HEK293 (cell line): ENCODE data around the gene ELOVL1.

Experiments used
- CTCF ChIA-PET: fragments of 350-600 bp; formaldehyde crosslinking; extraction: SDS; loops from one replicate; lab custom pipeline; 2021; ENCODE audit warnings: antibody characterized with exemption; lab: Yijun Ruan, JAX
- POLR2A ChIA-PET: fragments of 300-600 bp; formaldehyde crosslinking; extraction: SDS; loops from one replicate; lab custom pipeline; 2020; ENCODE audit warnings: antibody characterized with exemption, inconsistent platforms; lab: Yijun Ruan, JAX
- H3K27ac ChIP-seq: fragments of 200-500 bp; sonication (Bioruptor generic); 2 replicates; pipeline ENCODE4 v1.5.1; 2014; ENCODE audit warnings: low read depth, low read length, control low read depth, inconsistent platforms; ENCODE audit errors: extremely low read depth
- H3K36me3 ChIP-seq, 2 experiments: fragments of 200-500 bp in 1 of 2; sonication (Bioruptor generic) in 1 of 2; 1 replicate in 1 of 2; 2 replicates in 1 of 2; pipeline ENCODE4 v1.5.1; 2014 to 2017; ENCODE audit warnings: inconsistent platforms in 2 of 2, low read length in 2 of 2; ENCODE audit not compliant: control insufficient read depth in 2 of 2, insufficient read depth in 1 of 2
- H3K4me1 ChIP-seq: fragments of 200-500 bp; sonication (Bioruptor generic); 2 replicates; pipeline ENCODE4 v1.5.1; 2014; ENCODE audit warnings: mild to moderate bottlenecking, low read length, inconsistent platforms; ENCODE audit not compliant: control insufficient read depth, insufficient read depth
- H3K4me3 ChIP-seq: 2 replicates; pipeline ENCODE4 v1.5.1; 2011; ENCODE audit warnings: low read depth, mild to moderate bottlenecking, control low read depth, low read length, moderate library complexity
- H3K9me3 ChIP-seq: fragments of 200-500 bp; sonication (Bioruptor generic); 2 replicates; pipeline ENCODE4 v1.5.1; 2014; ENCODE audit warnings: low read depth, low read length, inconsistent platforms; ENCODE audit not compliant: control insufficient read depth, insufficient read depth
- GLI2 ChIP-seq: fragments of 450-650 bp; formaldehyde crosslinking; IDR thresholded peaks from 2 replicates; pipeline ENCODE4; 2017; ENCODE audit warnings: missing biosample characterization, missing genetic modification characterization, low read depth, borderline replicate concordance
- MYNN ChIP-seq: fragments of 450-650 bp; formaldehyde crosslinking; IDR thresholded peaks from 2 replicates; pipeline ENCODE4 v1.5.1; 2016; ENCODE audit warnings: missing biosample characterization, missing genetic modification characterization, borderline replicate concordance
- MZF1 ChIP-seq: fragments of 450-650 bp; formaldehyde crosslinking; IDR thresholded peaks from 2 replicates; pipeline ENCODE4 v1.5.1; 2017; ENCODE audit warnings: missing biosample characterization, missing genetic modification characterization, borderline replicate concordance
- OSR2 ChIP-seq: fragments of 450-650 bp; formaldehyde crosslinking; IDR thresholded peaks from 2 replicates; pipeline ENCODE4 v1.5.1; 2016; ENCODE audit warnings: missing biosample characterization, missing genetic modification characterization
- TCF7L2 ChIP-seq: IDR thresholded peaks from 2 replicates; pipeline ENCODE4 v1.6.1; 2011; ENCODE audit warnings: low read depth, mild to moderate bottlenecking, inconsistent platforms, low read length, moderate library complexity, borderline replicate concordance
- ZBTB17 ChIP-seq: fragments of 450-650 bp; formaldehyde crosslinking; IDR thresholded peaks from 2 replicates; pipeline ENCODE4 v1.5.1; 2016; ENCODE audit warnings: missing biosample characterization, missing genetic modification characterization
- ZBTB21 ChIP-seq: fragments of 450-650 bp; formaldehyde crosslinking; IDR thresholded peaks from 2 replicates; pipeline ENCODE4 v1.5.1; 2017; ENCODE audit warnings: missing biosample characterization, missing genetic modification characterization
- ZBTB7A ChIP-seq: fragments of 450-650 bp; formaldehyde crosslinking; IDR thresholded peaks from 2 replicates; pipeline ENCODE4 v1.5.1; 2016; ENCODE audit warnings: low read depth, missing biosample characterization, missing genetic modification characterization
- ZFHX2 ChIP-seq: fragments of 450-650 bp; formaldehyde crosslinking; conservative IDR thresholded peaks from 2 replicates; pipeline ENCODE4 v1.5.1; 2016; ENCODE audit warnings: missing biosample characterization, missing genetic modification characterization
- ZFP37 ChIP-seq: fragments of 450-650 bp; formaldehyde crosslinking; IDR thresholded peaks from 2 replicates; pipeline ENCODE4 v1.5.1; 2016; ENCODE audit warnings: missing biosample characterization, missing genetic modification characterization
- ZNF19 ChIP-seq: fragments of 450-650 bp; formaldehyde crosslinking; IDR thresholded peaks from 2 replicates; pipeline ENCODE4; 2016; ENCODE audit warnings: missing biosample characterization, missing genetic modification characterization, low read depth
- ZNF223 ChIP-seq: fragments of 450-650 bp; formaldehyde crosslinking; IDR thresholded peaks from 2 replicates; pipeline ENCODE4 v1.5.1; 2016; ENCODE audit warnings: missing biosample characterization, missing genetic modification characterization
- ZNF302 ChIP-seq: fragments of 450-650 bp; formaldehyde crosslinking; IDR thresholded peaks from 2 replicates; pipeline ENCODE4 v1.5.1; 2016; ENCODE audit warnings: missing biosample characterization, missing genetic modification characterization, low read depth
- ZNF423 ChIP-seq: fragments of 450-650 bp; formaldehyde crosslinking; IDR thresholded peaks from 2 replicates; pipeline ENCODE4 v1.5.1; 2016; ENCODE audit warnings: missing biosample characterization, missing genetic modification characterization
- ZNF426 ChIP-seq: fragments of 450-650 bp; formaldehyde crosslinking; IDR thresholded peaks from 2 replicates; pipeline ENCODE4 v1.5.1; 2017; ENCODE audit warnings: missing biosample characterization, missing genetic modification characterization, mild to moderate bottlenecking, inconsistent platforms, moderate library complexity
- ZNF473 ChIP-seq: fragments of 450-650 bp; formaldehyde crosslinking; IDR thresholded peaks from 2 replicates; pipeline ENCODE4 v1.5.1; 2017; ENCODE audit warnings: missing biosample characterization, missing genetic modification characterization
- ZNF510 ChIP-seq: fragments of 450-650 bp; formaldehyde crosslinking; IDR thresholded peaks from 2 replicates; pipeline ENCODE4 v1.5.1; 2018; ENCODE audit warnings: mild to moderate bottlenecking, missing genetic modification characterization, missing biosample characterization; ENCODE audit not compliant: insufficient replicate concordance
- ZNF514 ChIP-seq: fragments of 450-650 bp; formaldehyde crosslinking; IDR thresholded peaks from 2 replicates; pipeline ENCODE4 v1.5.1; 2016; ENCODE audit warnings: missing biosample characterization, missing genetic modification characterization
- ZNF600 ChIP-seq: fragments of 450-650 bp; formaldehyde crosslinking; IDR thresholded peaks from 2 replicates; pipeline ENCODE4 v1.5.1; 2016; ENCODE audit warnings: missing biosample characterization, missing genetic modification characterization
- ZNF623 ChIP-seq: fragments of 450-650 bp; formaldehyde crosslinking; IDR thresholded peaks from 2 replicates; pipeline ENCODE4 v1.5.1; 2016; ENCODE audit warnings: missing biosample characterization, missing genetic modification characterization
- ZNF626 ChIP-seq: fragments of 450-650 bp; sonication (Bioruptor Pico); formaldehyde crosslinking; IDR thresholded peaks from 2 replicates; pipeline ENCODE4 v1.5.1; 2018; ENCODE audit warnings: missing biosample characterization, missing genetic modification characterization, inconsistent platforms
- ZNF701 ChIP-seq: fragments of 450-650 bp; formaldehyde crosslinking; IDR thresholded peaks from 2 replicates; pipeline ENCODE4 v1.5.1; 2016; ENCODE audit warnings: missing biosample characterization, missing genetic modification characterization
- ZNF707 ChIP-seq: fragments of 450-650 bp; formaldehyde crosslinking; IDR thresholded peaks from 2 replicates; pipeline ENCODE4 v1.5.1; 2016; ENCODE audit warnings: missing biosample characterization, missing genetic modification characterization
- TF ChIP-seq, protein P1 (sequence below): fragments of 450-650 bp; formaldehyde crosslinking; IDR thresholded peaks from 2 replicates; pipeline ENCODE4; 2016; ENCODE audit warnings: missing biosample characterization, missing genetic modification characterization
- TF ChIP-seq, protein P2 (sequence below): fragments of 450-650 bp; formaldehyde crosslinking; IDR thresholded peaks from 2 replicates; pipeline ENCODE4 v1.5.1; 2016; ENCODE audit warnings: missing biosample characterization, missing genetic modification characterization, borderline replicate concordance

The ELOVL1 gene

DNA sequence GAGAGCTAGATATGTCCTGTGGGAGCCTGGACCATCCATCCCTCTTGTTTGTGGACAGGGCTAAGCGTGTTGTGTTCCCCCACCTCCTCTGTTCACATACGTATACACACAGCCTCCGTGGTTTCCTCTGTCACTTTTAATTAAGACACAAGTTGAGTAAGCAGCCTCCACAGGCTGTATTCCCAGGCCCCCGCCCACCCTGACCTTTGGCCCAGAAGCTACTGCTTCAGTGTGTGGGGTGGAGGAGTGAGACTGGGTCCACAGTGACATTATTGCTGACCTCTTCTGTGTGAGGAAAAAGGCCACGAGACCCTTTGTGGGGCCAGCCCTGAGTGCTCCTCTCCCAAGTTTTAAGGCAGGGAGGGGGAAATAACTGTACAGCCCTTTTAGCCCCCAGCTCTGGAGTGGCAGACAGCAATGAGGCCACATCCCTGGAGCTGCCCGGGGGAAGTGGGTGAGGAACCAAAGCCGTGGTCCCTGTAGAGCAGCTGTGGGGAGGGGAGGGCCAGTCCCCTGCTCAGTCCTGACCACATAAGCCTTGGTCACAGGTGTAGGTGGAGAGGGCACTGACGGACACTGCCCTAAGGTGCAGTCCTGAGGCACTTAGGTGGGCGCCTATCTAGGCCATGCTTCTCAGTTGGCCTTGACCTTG, 4.4 kb downstream of the ELOVL1 start (continued):
- TF ChIP-seq ZFP37 (tag by site-specific recombination): no peak
- TF ChIP-seq ZNF302 (tag by site-specific recombination): no peak
- no peak for TF ChIP-seq ZBTB17

DNA sequence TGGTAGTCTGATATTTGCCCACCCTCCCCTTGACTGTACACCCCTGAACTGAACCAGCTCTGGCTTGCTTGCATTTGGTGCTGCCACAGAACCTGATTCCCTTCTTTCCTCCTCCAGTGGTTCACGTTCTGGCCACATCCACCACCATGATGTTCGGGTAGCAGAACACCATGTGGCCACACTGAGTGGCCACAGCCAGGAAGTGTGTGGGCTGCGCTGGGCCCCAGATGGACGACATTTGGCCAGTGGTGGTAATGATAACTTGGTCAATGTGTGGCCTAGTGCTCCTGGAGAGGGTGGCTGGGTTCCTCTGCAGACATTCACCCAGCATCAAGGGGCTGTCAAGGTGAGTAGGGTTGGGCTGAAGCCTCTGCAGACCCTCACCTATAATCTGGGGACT, 7.2 kb downstream of the ELOVL1 start:
- H3K9me3 ChIP-seq: no peaks in the 10 kb centered on the region
- ChIA-PET POLR2A (interaction anchor here (0.7 kb wide), 1 partner anchor 11 kb away, joined by 5 read pairs; no protein-coding TSS in a partner anchor), CTCF (interaction anchor here (0.6 to 3.2 kb wide), 2 partner anchors 54 to 134 kb away, joined by 3 to 11 read pairs; no protein-coding TSS in a partner anchor)
- no peak for TF ChIP-seq ZBTB21 (tag by site-specific recombination)
- no peak for TF ChIP-seq OSR2
- TF ChIP-seq ZNF600 (tag by site-specific recombination): peak; percentile 17; the same call in 1 of the 2 replicates
- no peak for TF ChIP-seq ZNF514 (tag by site-specific recombination)
- TF ChIP-seq MZF1 (tag by site-specific recombination): no peak
- peaks cover 6% of the 10 kb centered on the region for H3K4me1 ChIP-seq
- peaks cover 17 to 65% of the 10 kb centered on the region in 2 experiments for H3K36me3 ChIP-seq
- peak overlapping the region; percentile 9 for H3K4me3 ChIP-seq
- H3K27ac ChIP-seq: no peak overlapping the region

DNA sequence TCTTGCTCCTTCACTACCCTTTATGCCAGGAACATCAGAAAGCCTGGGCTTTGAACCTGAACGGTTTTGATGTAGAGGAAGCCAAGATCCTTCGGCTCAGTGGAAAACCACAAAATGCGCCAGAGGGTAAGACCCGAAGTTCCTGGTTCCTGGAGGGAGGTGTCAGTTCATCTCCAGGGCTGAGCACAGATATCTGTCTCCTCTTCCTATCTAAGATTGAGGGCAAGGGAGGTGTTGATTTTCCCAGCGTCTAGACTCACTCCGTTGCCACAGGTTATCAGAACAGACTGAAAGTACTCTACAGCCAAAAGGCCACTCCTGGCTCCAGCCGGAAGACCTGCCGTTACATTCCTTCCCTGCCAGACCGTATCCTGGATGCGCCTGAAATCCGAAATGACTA, 8.1 kb downstream of the ELOVL1 start:
- H3K4me3 ChIP-seq: peak overlapping the region; percentile 86
- POLR2A ChIA-PET: interaction anchor here (0.7 to 2.0 kb wide), 3 partner anchors 8 to 12 kb away, joined by 5 to 34 read pairs (median 5); partner anchors contain the start of gene ELOVL1
- peaks cover 6% of the 10 kb centered on the region for H3K4me1 ChIP-seq
- CTCF ChIA-PET: interaction anchor here (3.2 kb wide), 1 partner anchor 55 kb away, joined by 11 read pairs; no protein-coding TSS in a partner anchor
- peaks cover 17 to 56% of the 10 kb centered on the region in 2 experiments for H3K36me3 ChIP-seq
- no peak for TF ChIP-seq ZNF302 (tag by site-specific recombination)
- TF ChIP-seq, protein P1, sequence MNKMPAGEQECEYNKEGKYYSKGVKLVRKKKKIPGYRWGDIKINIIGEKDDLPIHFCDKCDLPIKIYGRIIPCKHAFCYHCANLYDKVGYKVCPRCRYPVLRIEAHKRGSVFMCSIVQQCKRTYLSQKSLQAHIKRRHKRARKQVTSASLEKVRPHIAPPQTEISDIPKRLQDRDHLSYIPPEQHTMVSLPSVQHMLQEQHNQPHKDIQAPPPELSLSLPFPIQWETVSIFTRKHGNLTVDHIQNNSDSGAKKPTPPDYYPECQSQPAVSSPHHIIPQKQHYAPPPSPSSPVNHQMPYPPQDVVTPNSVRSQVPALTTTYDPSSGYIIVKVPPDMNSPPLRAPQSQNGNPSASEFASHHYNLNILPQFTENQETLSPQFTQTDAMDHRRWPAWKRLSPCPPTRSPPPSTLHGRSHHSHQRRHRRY: no peak
- TF ChIP-seq ZNF423 (tag by site-specific recombination): no peak
- no peak for TF ChIP-seq MYNN (tag by site-specific recombination)
- TF ChIP-seq ZNF707 (tag by site-specific recombination): no peak
- no peak for TF ChIP-seq GLI2 (tag by site-specific recombination)
- TF ChIP-seq ZNF626 (tag by site-specific recombination): no peak
- no peak for TF ChIP-seq ZNF701 (tag by site-specific recombination)
- TF ChIP-seq ZNF510 (tag by site-specific recombination): no peak
- TF ChIP-seq ZFHX2 (tag by site-specific recombination): no peak
- TF ChIP-seq TCF7L2: no peak
- no peak for TF ChIP-seq ZNF623 (tag by site-specific recombination)
- no peak for TF ChIP-seq ZNF223 (tag by site-specific recombination)
- no peak for TF ChIP-seq ZNF473 (tag by site-specific recombination)
- TF ChIP-seq ZBTB7A (tag by site-specific recombination): no peak
- TF ChIP-seq, protein P2, sequence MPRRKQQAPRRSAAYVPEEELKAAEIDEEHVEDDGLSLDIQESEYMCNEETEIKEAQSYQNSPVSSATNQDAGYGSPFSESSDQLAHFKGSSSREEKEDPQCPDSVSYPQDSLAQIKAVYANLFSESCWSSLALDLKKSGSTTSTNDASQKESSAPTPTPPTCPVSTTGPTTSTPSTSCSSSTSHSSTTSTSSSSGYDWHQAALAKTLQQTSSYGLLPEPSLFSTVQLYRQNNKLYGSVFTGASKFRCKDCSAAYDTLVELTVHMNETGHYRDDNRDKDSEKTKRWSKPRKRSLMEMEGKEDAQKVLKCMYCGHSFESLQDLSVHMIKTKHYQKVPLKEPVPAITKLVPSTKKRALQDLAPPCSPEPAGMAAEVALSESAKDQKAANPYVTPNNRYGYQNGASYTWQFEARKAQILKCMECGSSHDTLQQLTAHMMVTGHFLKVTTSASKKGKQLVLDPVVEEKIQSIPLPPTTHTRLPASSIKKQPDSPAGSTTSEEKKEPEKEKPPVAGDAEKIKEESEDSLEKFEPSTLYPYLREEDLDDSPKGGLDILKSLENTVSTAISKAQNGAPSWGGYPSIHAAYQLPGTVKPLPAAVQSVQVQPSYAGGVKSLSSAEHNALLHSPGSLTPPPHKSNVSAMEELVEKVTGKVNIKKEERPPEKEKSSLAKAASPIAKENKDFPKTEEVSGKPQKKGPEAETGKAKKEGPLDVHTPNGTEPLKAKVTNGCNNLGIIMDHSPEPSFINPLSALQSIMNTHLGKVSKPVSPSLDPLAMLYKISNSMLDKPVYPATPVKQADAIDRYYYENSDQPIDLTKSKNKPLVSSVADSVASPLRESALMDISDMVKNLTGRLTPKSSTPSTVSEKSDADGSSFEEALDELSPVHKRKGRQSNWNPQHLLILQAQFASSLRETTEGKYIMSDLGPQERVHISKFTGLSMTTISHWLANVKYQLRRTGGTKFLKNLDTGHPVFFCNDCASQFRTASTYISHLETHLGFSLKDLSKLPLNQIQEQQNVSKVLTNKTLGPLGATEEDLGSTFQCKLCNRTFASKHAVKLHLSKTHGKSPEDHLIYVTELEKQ (tag by site-specific recombination): no peak
- TF ChIP-seq ZNF19 (tag by site-specific recombination): no peak
- no peak for TF ChIP-seq ZNF426
- H3K9me3 ChIP-seq: no peaks in the 10 kb centered on the region
- H3K27ac ChIP-seq: 0 out of 2 replicates have a peak overlapping the region, but pooled peaks have one; percentile 80
